Measurements from ENCODE around the gene APC2. TPM values are rescaled to one million over a fixed set of nuclear protein-coding genes. Genes with fewer than 3 reads are reported as not detected.

APC2 gene
- total and polyA plus RNA-seq, 10 donors, result 0.02 to 0.56 (median 0.14) TPM

- H3K27ac ChIP-seq, result no peak overlapping the region
- DNase-seq, result no peak
- intact Hi-C loops (cut with DNase I; ENCODE audit: low total_unique reads), result no loop called here
- H3K27me3 ChIP-seq (replicated peaks in 1 of 7), result no peaks in the 10 kb centered on the region
- H3K4me3 ChIP-seq, result no peak overlapping the region
- 86 to 93% (median 92%) methylated on average over 9 of the region's 9 CpGs for WGBS, 5 donors
- H3K4me1 ChIP-seq, result peaks cover 0 to 29% (median 8%) of the 10 kb centered on the region in 6 donors
- no peaks in the 10 kb centered on the region for H3K9me3 ChIP-seq
- no peak for TF ChIP-seq CTCF (IDR thresholded peaks at IDR 0.05 in 8 of 11, conservative IDR thresholded peaks at IDR 0.05 in 3 of 11)
- no peak for TF ChIP-seq POLR2A (IDR thresholded peaks at IDR 0.05)
- TF ChIP-seq POLR2AphosphoS5 (IDR thresholded peaks at IDR 0.05), result no peak
- H3K36me3 ChIP-seq, result peaks cover 3 to 100% (median 90%) of the 10 kb centered on the region in 6 donors
Measured at GRCh38 chr19:1426736-1427135, 23.2 kb upstream of the APC2 start.

GRCh38 chr19:1427221-1427920 is 22.6 kb upstream of the APC2 start:
- 92 to 96% (median 93%) methylated on average over 22 to 27 of the region's 27 CpGs for WGBS, 5 donors
- H3K9me3 ChIP-seq, result no peaks in the 10 kb centered on the region
- TF ChIP-seq POLR2AphosphoS5 (IDR thresholded peaks at IDR 0.05) (peak in 1 of 3 donors; percentile 64), CTCF (IDR thresholded peaks at IDR 0.05 in 8 of 11, conservative IDR thresholded peaks at IDR 0.05 in 3 of 11) (no peak), POLR2A (IDR thresholded peaks at IDR 0.05) (no peak)
- H3K27ac ChIP-seq, result no peak overlapping the region
- no peak for DNase-seq
- no peaks in the 10 kb centered on the region for H3K27me3 ChIP-seq (replicated peaks in 1 of 7)
- intact Hi-C loops (cut with DNase I; ENCODE audit: low total_unique reads), result no loop called here
- H3K36me3 ChIP-seq, result peaks cover 3 to 100% (median 90%) of the 10 kb centered on the region in 6 donors
- H3K4me1 ChIP-seq, result peaks cover 0 to 23% (median 8%) of the 10 kb centered on the region in 6 donors
- no peak overlapping the region for H3K4me3 ChIP-seq

- 91 to 95% (median 94%) methylated on average over 23 to 41 of the region's 41 CpGs for WGBS, 5 donors
- H3K27me3 ChIP-seq (replicated peaks in 1 of 7), result no peaks in the 10 kb centered on the region
- H3K36me3 ChIP-seq, result peaks cover 3 to 100% (median 90%) of the 10 kb centered on the region in 6 donors
- no peak overlapping the region for H3K27ac ChIP-seq
- intact Hi-C loops (cut with DNase I; ENCODE audit: low total_unique reads), result no loop called here
- H3K4me3 ChIP-seq, result no peak overlapping the region
- no peak for DNase-seq
- no peaks in the 10 kb centered on the region for H3K9me3 ChIP-seq
- no peak for TF ChIP-seq CTCF (IDR thresholded peaks at IDR 0.05 in 8 of 11, conservative IDR thresholded peaks at IDR 0.05 in 3 of 11)
- TF ChIP-seq POLR2AphosphoS5 (IDR thresholded peaks at IDR 0.05), result peak; percentile 4 to 72 (median 37)
- H3K4me1 ChIP-seq, result peaks cover 0 to 20% (median 3%) of the 10 kb centered on the region in 6 donors
Measured at GRCh38 chr19:1428738-1429391, 21.1 kb upstream of the APC2 start.

GRCh38 chr19:1429750-1430149 is 20.2 kb upstream of the APC2 start:
- no peak overlapping the region for H3K27ac ChIP-seq
- H3K4me1 ChIP-seq, result peaks cover 0 to 22% (median 2%) of the 10 kb centered on the region in 6 donors
- no peak for TF ChIP-seq CTCF (IDR thresholded peaks at IDR 0.05 in 8 of 11, conservative IDR thresholded peaks at IDR 0.05 in 3 of 11)
- no peak for TF ChIP-seq POLR2A (IDR thresholded peaks at IDR 0.05)
- TF ChIP-seq POLR2AphosphoS5 (IDR thresholded peaks at IDR 0.05), result no peak
- H3K36me3 ChIP-seq, result peaks cover 3 to 100% (median 92%) of the 10 kb centered on the region in 6 donors
- no peaks in the 10 kb centered on the region for H3K27me3 ChIP-seq (replicated peaks in 1 of 7)
- H3K4me3 ChIP-seq, result no peak overlapping the region
- intact Hi-C loops (cut with DNase I; ENCODE audit: low total_unique reads), result no loop called here
- no peaks in the 10 kb centered on the region for H3K9me3 ChIP-seq
- DNase-seq, result no peak
- WGBS, 5 donors, result 88 to 96% (median 92%) methylated on average over 3 to 14 of the region's 14 CpGs
